ENCODE results near the gene ARSB. TPM values are rescaled to one million over a fixed set of nuclear protein-coding genes. Genes with fewer than 3 reads are reported as not detected.

The ARSB gene
- total RNA-seq, 1 donor from 2014 or later = 30.2 TPM

GRCh38 chr5:78890667-78891379, 94.3 kb downstream of the ARSB start:
- Mint-ChIP-seq H3K27me3 (ENCODE audit: low read depth, unreplicated experiment) (no peaks in the 10 kb centered on the region), H3K27ac (ENCODE audit: unreplicated experiment) (no peak overlapping the region), H3K36me3 (ENCODE audit: low read depth, unreplicated experiment) (no peaks in the 10 kb centered on the region), H3K4me3 (ENCODE audit: unreplicated experiment) (no peak overlapping the region), H3K4me1 (ENCODE audit: low read depth, unreplicated experiment) (peaks cover 13% of the 10 kb centered on the region), H3K9me3 (ENCODE audit: unreplicated experiment) (no peaks in the 10 kb centered on the region)
- FAIRE-seq (no peak), DNase-seq (ENCODE audit: low read depth) (no peak)
- H3K4me1 ChIP-seq (ENCODE audit: insufficient read depth, low read length) = peaks cover 2% of the 10 kb centered on the region
- TF ChIP-seq CTCF (IDR thresholded peaks at IDR 0.05; ENCODE audit: insufficient read depth, low read depth, low read length) (no peak), EZH2 (IDR thresholded peaks at IDR 0.05; ENCODE audit: insufficient read depth, low read length) (no peak)
- no peaks in the 10 kb centered on the region for H3K27me3 ChIP-seq (ENCODE audit: insufficient read depth, low read length)
- no peak overlapping the region for H3K4me3 ChIP-seq (ENCODE audit: insufficient read depth, low read depth, low read length)
- H3K4me2 ChIP-seq (ENCODE audit: low read length) = no peak overlapping the region
- H3K27ac ChIP-seq (ENCODE audit: low read depth, low read length) = no peak overlapping the region
- no peak overlapping the region for H3K9ac ChIP-seq (ENCODE audit: low read length)
- H3K36me3 ChIP-seq (ENCODE audit: insufficient read depth, low read length) = no peaks in the 10 kb centered on the region
- no peaks in the 10 kb centered on the region for H3K9me3 ChIP-seq (ENCODE audit: insufficient read depth, low read depth, low read length)
- no peak overlapping the region for H2AFZ ChIP-seq (ENCODE audit: low read depth, low read length)
- H3K79me2 ChIP-seq (ENCODE audit: insufficient read depth, low read length) = no peaks in the 10 kb centered on the region
- no peaks in the 10 kb centered on the region for H4K20me1 ChIP-seq (ENCODE audit: insufficient read depth, low read length)

- H3K27ac ChIP-seq (ENCODE audit: low read depth, low read length) = no peak overlapping the region
These were observed 95.6 kb downstream of the ARSB start for GRCh38 chr5:78889369-78890140.

More at GRCh38 chr5:78889369-78890140, 95.6 kb downstream of the ARSB start:
- H3K4me3 Mint-ChIP-seq (ENCODE audit: unreplicated experiment) = no peak overlapping the region
- Histone ChIP-seq H3K4me2 (ENCODE audit: low read length) (no peak overlapping the region), H3K4me3 (ENCODE audit: insufficient read depth, low read depth, low read length) (no peak overlapping the region), H3K79me2 (ENCODE audit: insufficient read depth, low read length) (no peaks in the 10 kb centered on the region), H3K36me3 (ENCODE audit: insufficient read depth, low read length) (no peaks in the 10 kb centered on the region), H3K4me1 (ENCODE audit: insufficient read depth, low read length) (no peaks in the 10 kb centered on the region), H3K27me3 (ENCODE audit: insufficient read depth, low read length) (no peaks in the 10 kb centered on the region), H3K9ac (ENCODE audit: low read length) (no peak overlapping the region), H2AFZ (ENCODE audit: low read depth, low read length) (no peak overlapping the region), H4K20me1 (ENCODE audit: insufficient read depth, low read length) (no peaks in the 10 kb centered on the region), H3K9me3 (ENCODE audit: insufficient read depth, low read depth, low read length) (no peaks in the 10 kb centered on the region)
- FAIRE-seq (no peak), DNase-seq (ENCODE audit: low read depth) (peak; percentile 57)
- no peaks in the 10 kb centered on the region for H3K9me3 Mint-ChIP-seq (ENCODE audit: unreplicated experiment)
- H3K4me1 Mint-ChIP-seq (ENCODE audit: low read depth, unreplicated experiment) = peaks cover 12% of the 10 kb centered on the region
- H3K36me3 Mint-ChIP-seq (ENCODE audit: low read depth, unreplicated experiment) = no peaks in the 10 kb centered on the region
- TF ChIP-seq CTCF (IDR thresholded peaks at IDR 0.05; ENCODE audit: insufficient read depth, low read depth, low read length) (no peak), EZH2 (IDR thresholded peaks at IDR 0.05; ENCODE audit: insufficient read depth, low read length) (no peak)
- no peaks in the 10 kb centered on the region for H3K27me3 Mint-ChIP-seq (ENCODE audit: low read depth, unreplicated experiment)
- H3K27ac Mint-ChIP-seq (ENCODE audit: unreplicated experiment) = no peak overlapping the region

All from astrocyte (in vitro differentiated cells and primary cell).